HEK293T (cell line): ENCODE measurements around the gene OSBPL2.

Source experiments
- CTCF ChIA-PET: fragments of 350-600 bp; formaldehyde crosslinking; extraction: SDS; loops from one replicate; lab custom pipeline; 2021; ENCODE audit warnings: antibody characterized with exemption, inconsistent platforms; lab: Yijun Ruan, JAX
- POLR2A ChIA-PET: fragments of 350-600 bp; formaldehyde crosslinking; extraction: SDS; loops from one replicate; lab custom pipeline; 2020; ENCODE audit warnings: antibody characterized with exemption, inconsistent platforms; lab: Yijun Ruan, JAX
- DNase-seq: peaks from one replicate; pipeline ENCODE4 v3.0.0; 2012; ENCODE audit warnings: mixed read lengths; ENCODE audit errors: extremely low spot score
- ARNT ChIP-seq: fragments of 450-650 bp; IDR thresholded peaks from 2 replicates; pipeline ENCODE4 v1.6.1; 2017; ENCODE audit warnings: mild to moderate bottlenecking
- BHLHE40 ChIP-seq: fragments of 450-650 bp; IDR thresholded peaks from 2 replicates; pipeline ENCODE4 v1.6.1; 2016; ENCODE audit warnings: mild to moderate bottlenecking, moderate library complexity, borderline replicate concordance
- CTBP1 ChIP-seq: fragments of 450-650 bp; IDR thresholded peaks from 2 replicates; pipeline ENCODE4 v1.6.1; 2016; ENCODE audit warnings: borderline replicate concordance
- ELF4 ChIP-seq: fragments of 450-650 bp; IDR thresholded peaks from 2 replicates; pipeline ENCODE4 v1.6.1; 2017; ENCODE audit warnings: antibody characterized with exemption
- FOXA1 ChIP-seq: fragments of 450-650 bp; IDR thresholded peaks from 2 replicates; pipeline ENCODE4 v1.6.1; 2016; ENCODE audit warnings: mild to moderate bottlenecking
- FOXK2 ChIP-seq: fragments of 450-650 bp; IDR thresholded peaks from 2 replicates; pipeline ENCODE4 v1.6.1; 2016; ENCODE audit warnings: mild to moderate bottlenecking
- FOXM1 ChIP-seq: fragments of 450-650 bp; IDR thresholded peaks from 2 replicates; pipeline ENCODE4 v1.6.1; 2017; ENCODE audit warnings: mild to moderate bottlenecking, borderline replicate concordance
- HDGF ChIP-seq: fragments of 450-650 bp; IDR thresholded peaks from 2 replicates; pipeline ENCODE4 v1.6.1; 2017; ENCODE audit warnings: antibody characterized with exemption, borderline replicate concordance
- L3MBTL2 ChIP-seq: fragments of 450-650 bp; conservative IDR thresholded peaks from 2 replicates; pipeline ENCODE4 v1.6.1; 2016; ENCODE audit warnings: mild to moderate bottlenecking
- LEF1 ChIP-seq: fragments of 450-650 bp; IDR thresholded peaks from 2 replicates; pipeline ENCODE4 v1.6.1; 2017; ENCODE audit warnings: mild to moderate bottlenecking, borderline replicate concordance
- NFRKB ChIP-seq: fragments of 450-650 bp; IDR thresholded peaks from 2 replicates; pipeline ENCODE4 v1.6.1; 2016; ENCODE audit warnings: mild to moderate bottlenecking, moderate library complexity
- SP1 ChIP-seq: fragments of 450-650 bp; IDR thresholded peaks from 2 replicates; pipeline ENCODE4 v1.6.1; 2017
- SUZ12 ChIP-seq: fragments of 450-650 bp; IDR thresholded peaks from 2 replicates; pipeline ENCODE4 v1.6.1; 2016; ENCODE audit warnings: mild to moderate bottlenecking
- TARDBP ChIP-seq: fragments of 450-650 bp; IDR thresholded peaks from 2 replicates; pipeline ENCODE4 v1.6.1; 2016
- ZNF384 ChIP-seq: fragments of 450-650 bp; IDR thresholded peaks from 2 replicates; pipeline ENCODE4 v1.6.1; 2016
- TF ChIP-seq, protein P1 (sequence below): fragments of 450-650 bp; IDR thresholded peaks from 2 replicates; pipeline ENCODE4 v1.6.1; 2016

OSBPL2 gene

DNA sequence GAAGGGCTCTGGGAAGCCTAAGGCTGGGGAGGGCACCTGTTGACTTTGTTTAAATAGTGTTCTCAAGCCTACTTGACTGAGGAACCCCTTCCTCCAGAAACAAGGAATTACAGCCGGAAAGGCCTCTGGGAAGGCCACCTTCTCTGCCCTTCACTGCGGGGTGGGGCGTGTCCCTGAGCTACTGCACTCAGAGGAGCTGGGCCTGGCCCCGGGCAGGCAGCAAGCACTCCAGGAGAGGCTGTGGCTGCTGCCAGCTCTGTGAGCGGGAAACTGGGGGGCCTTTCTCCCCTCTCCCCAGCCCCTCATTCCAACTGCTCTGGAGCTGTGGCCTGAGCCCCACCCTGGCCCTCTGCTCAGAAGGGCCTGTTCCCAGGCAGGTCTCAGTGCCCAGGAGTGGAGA is 4.0 kb upstream of the OSBPL2 start:
- TF ChIP-seq CTBP1 = no peak
- DNase-seq = no peak
- ChIA-PET CTCF (no interaction called here), POLR2A (interaction anchor here (1.4 kb wide), 1 partner anchor 153 kb away, joined by 3 read pairs; the partner anchor contains the start of gene RPS21)

DNA sequence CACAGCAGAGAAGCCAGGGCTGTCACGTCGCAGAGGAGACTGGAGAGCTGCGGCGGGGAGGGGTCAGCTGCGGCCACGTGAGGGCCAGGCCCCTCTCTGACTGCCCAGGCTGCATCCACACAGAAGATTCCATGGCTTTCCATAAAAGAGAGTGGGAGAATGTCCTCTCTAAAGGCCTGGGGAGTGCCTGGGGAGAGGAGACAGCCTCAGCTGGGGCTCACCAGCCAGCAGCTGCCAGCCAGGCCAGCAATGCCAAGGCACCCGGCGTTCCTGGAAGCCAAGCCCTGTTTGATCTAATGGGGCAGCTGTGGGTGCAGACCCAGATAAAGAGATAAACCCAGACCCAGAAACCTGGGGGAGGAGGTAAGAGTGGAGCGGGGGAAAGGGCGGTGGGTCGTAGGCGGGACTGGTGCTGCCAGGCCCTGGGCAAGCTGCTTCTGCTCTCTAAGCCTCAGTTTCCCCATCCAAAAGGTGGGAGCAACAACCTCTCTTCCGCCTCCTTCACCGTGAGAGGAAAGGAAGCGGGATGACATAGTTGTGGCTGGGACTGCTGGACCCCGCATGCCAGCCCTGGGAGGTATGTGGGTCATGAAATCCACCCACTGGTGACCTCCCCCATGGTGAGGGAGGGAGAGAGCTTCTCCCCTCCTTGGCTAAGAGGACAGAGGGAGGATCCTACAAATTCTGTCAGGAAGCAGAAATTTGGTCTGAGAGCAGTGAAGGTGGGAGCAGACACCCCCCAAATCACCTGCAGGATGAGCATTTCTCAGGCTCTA is 3.1 kb upstream of the OSBPL2 start:
- TF ChIP-seq SP1 = no peak
- no peak for TF ChIP-seq FOXM1
- TF ChIP-seq BHLHE40 = no peak
- no peak for TF ChIP-seq FOXK2
- TF ChIP-seq SUZ12 = no peak
- no peak for TF ChIP-seq FOXA1
- TF ChIP-seq NFRKB = no peak
- TF ChIP-seq CTBP1 = no peak
- no peak for TF ChIP-seq ZNF384
- TF ChIP-seq L3MBTL2 = no peak
- TF ChIP-seq ELF4 = no peak
- no peak for TF ChIP-seq ARNT
- no peak for TF ChIP-seq LEF1
- TF ChIP-seq HDGF = no peak
- TF ChIP-seq, protein P1, sequence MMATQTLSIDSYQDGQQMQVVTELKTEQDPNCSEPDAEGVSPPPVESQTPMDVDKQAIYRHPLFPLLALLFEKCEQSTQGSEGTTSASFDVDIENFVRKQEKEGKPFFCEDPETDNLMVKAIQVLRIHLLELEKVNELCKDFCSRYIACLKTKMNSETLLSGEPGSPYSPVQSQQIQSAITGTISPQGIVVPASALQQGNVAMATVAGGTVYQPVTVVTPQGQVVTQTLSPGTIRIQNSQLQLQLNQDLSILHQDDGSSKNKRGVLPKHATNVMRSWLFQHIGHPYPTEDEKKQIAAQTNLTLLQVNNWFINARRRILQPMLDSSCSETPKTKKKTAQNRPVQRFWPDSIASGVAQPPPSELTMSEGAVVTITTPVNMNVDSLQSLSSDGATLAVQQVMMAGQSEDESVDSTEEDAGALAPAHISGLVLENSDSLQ = no peak
- TF ChIP-seq TARDBP = no peak
- no peak for DNase-seq
- CTCF ChIA-PET = no interaction called here
- POLR2A ChIA-PET = no interaction called here

DNA sequence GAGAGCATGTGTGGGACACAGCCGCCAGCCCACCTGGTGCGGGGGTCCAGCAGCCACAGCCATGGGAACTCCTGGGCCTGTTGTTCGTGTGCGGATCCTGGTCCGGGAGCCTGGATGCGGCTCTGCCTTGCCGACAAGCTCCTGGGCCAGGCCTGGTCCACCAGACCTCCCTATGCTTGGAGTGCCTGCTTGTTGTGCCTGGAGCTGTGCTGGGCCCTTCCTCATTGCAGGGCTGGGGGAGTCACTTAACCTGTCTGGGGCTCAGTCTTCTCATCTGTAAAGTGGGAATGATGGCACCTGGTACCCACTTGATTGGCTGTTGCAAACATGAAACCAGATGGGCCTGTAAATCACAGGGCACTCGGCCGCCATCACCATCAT is 2.6 kb upstream of the OSBPL2 start:
- TF ChIP-seq TARDBP (no peak), FOXK2 (no peak), SUZ12 (no peak), ARNT (no peak), HDGF (no peak), L3MBTL2 (no peak), BHLHE40 (no peak), ELF4 (no peak), ZNF384 (no peak), FOXA1 (no peak), CTBP1 (no peak), LEF1 (no peak), SP1 (no peak), NFRKB (no peak), FOXM1 (no peak)
- TF ChIP-seq, protein P1 = no peak
- ChIA-PET POLR2A (no interaction called here), CTCF (no interaction called here)
- DNase-seq = no peak

DNA sequence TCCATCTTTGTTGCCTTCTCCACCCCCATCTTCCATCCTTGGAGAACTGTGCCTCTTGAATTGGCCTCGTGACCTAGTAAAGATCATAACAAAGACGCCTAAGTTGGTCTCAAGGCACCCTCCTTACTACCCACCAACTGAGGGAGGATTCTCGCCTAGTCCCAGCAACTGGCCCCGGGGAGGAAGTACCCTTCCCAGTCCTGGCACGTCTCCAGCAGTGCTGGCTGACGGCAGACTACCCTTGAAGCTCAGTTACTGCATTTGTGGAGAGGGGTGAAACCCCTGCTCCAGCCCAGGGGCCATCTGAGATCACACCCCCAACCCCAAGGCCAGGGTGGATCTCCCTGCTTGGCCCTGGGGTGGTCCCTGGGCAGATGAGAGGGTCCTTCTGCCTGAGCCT is 2.1 kb upstream of the OSBPL2 start:
- TF ChIP-seq ZNF384 = no peak
- TF ChIP-seq FOXA1 = no peak
- no peak for TF ChIP-seq CTBP1
- no peak for TF ChIP-seq SUZ12
- TF ChIP-seq ELF4 = no peak
- TF ChIP-seq FOXK2 = no peak
- no peak for TF ChIP-seq TARDBP
- no peak for TF ChIP-seq L3MBTL2
- TF ChIP-seq HDGF = no peak
- TF ChIP-seq BHLHE40 = no peak
- TF ChIP-seq SP1 = no peak
- TF ChIP-seq ARNT = no peak
- TF ChIP-seq, protein P1 = no peak
- no peak for TF ChIP-seq NFRKB
- TF ChIP-seq FOXM1 = no peak
- TF ChIP-seq LEF1 = no peak
- no peak for DNase-seq
- ChIA-PET CTCF (no interaction called here), POLR2A (no interaction called here)

DNA sequence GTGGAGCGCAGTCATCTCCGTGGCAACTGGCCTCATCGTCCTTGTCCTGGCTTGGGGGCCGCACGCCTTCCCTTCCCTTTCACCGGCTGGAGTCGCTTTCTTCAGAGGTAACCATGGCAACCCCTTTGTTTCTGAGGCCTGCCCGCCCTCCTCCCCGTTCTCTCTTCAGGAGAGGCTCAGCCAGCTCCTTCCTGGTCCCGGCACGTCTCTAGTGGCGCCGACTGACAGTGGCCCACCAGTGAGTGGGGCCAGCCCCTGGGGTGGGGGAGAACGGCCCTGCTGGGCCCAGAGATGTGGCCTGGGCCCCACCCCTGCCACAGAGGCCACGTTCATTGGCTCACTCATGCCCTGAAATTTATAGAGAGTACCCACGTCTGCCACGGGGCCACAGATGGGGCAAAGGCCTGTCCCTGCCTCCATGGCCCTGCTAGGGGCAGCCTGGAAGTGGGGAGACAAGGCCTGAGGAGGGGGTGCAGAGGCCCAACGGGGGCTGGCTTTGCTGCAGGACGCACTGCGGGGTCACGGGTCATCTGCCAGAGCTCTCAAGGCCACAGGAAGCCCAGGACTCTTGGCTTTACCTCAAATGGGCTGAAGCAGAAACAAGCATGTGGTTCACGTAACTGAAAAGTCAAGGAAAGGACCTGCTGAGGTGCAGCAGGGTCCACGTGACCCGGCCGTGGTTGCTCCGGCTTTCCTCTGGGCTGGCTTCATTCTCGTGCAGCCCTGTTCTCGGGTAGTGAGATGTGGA is 1.4 kb upstream of the OSBPL2 start:
- DNase-seq = no peak
- ChIA-PET POLR2A (no interaction called here), CTCF (no interaction called here)
- TF ChIP-seq BHLHE40 (no peak), ZNF384 (no peak), LEF1 (no peak), CTBP1 (no peak), FOXK2 (no peak), HDGF (no peak), TARDBP (no peak), L3MBTL2 (no peak), FOXM1 (no peak), SUZ12 (no peak), SP1 (no peak), ARNT (no peak), NFRKB (no peak), FOXA1 (no peak), ELF4 (no peak)
- TF ChIP-seq, protein P1 = no peak
